Nephron (organoid): Measurements from ENCODE around the gene RYR1.

ENCODE experiments used
- H3K27ac Mint-ChIP-seq, 3 experiments: 2 replicates each; pipeline ENCODE4 v1.8.0; 2020; ENCODE audit warnings: mixed read lengths in 3 of 3, mild to moderate bottlenecking in 2 of 3, moderate library complexity in 1 of 3
- H3K27me3 Mint-ChIP-seq: 2 replicates; pipeline ENCODE4 v1.8.0; 2021; ENCODE audit warnings: low read depth, mild to moderate bottlenecking, moderate library complexity, mixed read lengths
- H3K36me3 Mint-ChIP-seq: 2 replicates; pipeline ENCODE4 v1.8.0; 2020; ENCODE audit warnings: low read depth, mixed read lengths
- H3K4me1 Mint-ChIP-seq: 2 replicates; pipeline ENCODE4 v1.8.0; 2020; ENCODE audit warnings: mixed read lengths
- H3K4me3 Mint-ChIP-seq, 3 experiments: 2 replicates each; pipeline ENCODE4 v1.8.0; 2020; ENCODE audit warnings: mild to moderate bottlenecking in 3 of 3, mixed read lengths in 3 of 3, moderate library complexity in 2 of 3
- H3K9me3 Mint-ChIP-seq: 2 replicates; pipeline ENCODE4 v1.8.0; 2020; ENCODE audit warnings: mixed read lengths
- CTCF ChIP-seq, 3 experiments: fragments of 200-600 bp; sonication (generic); IDR thresholded peaks; one replicate each; pipeline ENCODE4 v1.5.0; 2021; ENCODE audit warnings: antibody characterized with exemption in 3 of 3; ENCODE audit not compliant: unreplicated experiment in 3 of 3

Gene RYR1

GRCh38 chr19:38399081-38399480 is 34.4 kb upstream of the RYR1 start:
- peaks cover 21% of the 10 kb centered on the region for H3K36me3 Mint-ChIP-seq
- no peak overlapping the region for H3K27ac Mint-ChIP-seq
- no peak for TF ChIP-seq CTCF (IDR thresholded peaks at IDR 0.05; ENCODE audit: unreplicated experiment in 3 of 3)
- no peaks in the 10 kb centered on the region for H3K4me1 Mint-ChIP-seq
- H3K9me3 Mint-ChIP-seq = peaks cover 7% of the 10 kb centered on the region
- peaks cover 20% of the 10 kb centered on the region for H3K27me3 Mint-ChIP-seq
- H3K4me3 Mint-ChIP-seq = no peak overlapping the region

- H3K4me1 Mint-ChIP-seq = no peaks in the 10 kb centered on the region
- TF ChIP-seq CTCF (IDR thresholded peaks at IDR 0.05; ENCODE audit: unreplicated experiment in 3 of 3) = no peak
- no peak overlapping the region for H3K27ac Mint-ChIP-seq
- peaks cover 20% of the 10 kb centered on the region for H3K27me3 Mint-ChIP-seq
- H3K36me3 Mint-ChIP-seq = peaks cover 18% of the 10 kb centered on the region
- H3K9me3 Mint-ChIP-seq = peaks cover 6% of the 10 kb centered on the region
- no peak overlapping the region for H3K4me3 Mint-ChIP-seq
These were observed 34.0 kb upstream of the RYR1 start for GRCh38 chr19:38399537-38399936.

GRCh38 chr19:38400361-38400760 is 33.1 kb upstream of the RYR1 start:
- TF ChIP-seq CTCF (IDR thresholded peaks at IDR 0.05; ENCODE audit: unreplicated experiment in 3 of 3) = no peak
- H3K27ac Mint-ChIP-seq = no peak overlapping the region
- peaks cover 20% of the 10 kb centered on the region for H3K27me3 Mint-ChIP-seq

GRCh38 chr19:38401148-38401547 is 32.3 kb upstream of the RYR1 start:
- H3K9me3 Mint-ChIP-seq = peaks cover 6% of the 10 kb centered on the region
- no peak overlapping the region for H3K4me3 Mint-ChIP-seq
- peaks cover 20% of the 10 kb centered on the region for H3K27me3 Mint-ChIP-seq
- TF ChIP-seq CTCF (IDR thresholded peaks at IDR 0.05; ENCODE audit: unreplicated experiment in 3 of 3) = no peak
- H3K27ac Mint-ChIP-seq = no peak overlapping the region
- peaks cover 17% of the 10 kb centered on the region for H3K36me3 Mint-ChIP-seq
- no peaks in the 10 kb centered on the region for H3K4me1 Mint-ChIP-seq

More at GRCh38 chr19:38400361-38400760, 33.1 kb upstream of the RYR1 start:
- Mint-ChIP-seq H3K9me3 (peaks cover 6% of the 10 kb centered on the region), H3K4me3 (peak overlapping the region in 2 of 3 experiments; percentile 27 to 35), H3K36me3 (peaks cover 16% of the 10 kb centered on the region), H3K4me1 (no peaks in the 10 kb centered on the region)

- no peaks in the 10 kb centered on the region for H3K4me1 Mint-ChIP-seq
- no peak for TF ChIP-seq CTCF (IDR thresholded peaks at IDR 0.05; ENCODE audit: unreplicated experiment in 3 of 3)
- H3K4me3 Mint-ChIP-seq = peak overlapping the region; percentile 88 to 92 (median 91)
- no peaks in the 10 kb centered on the region for H3K9me3 Mint-ChIP-seq
- peak overlapping the region in 2 of 3 experiments; percentile 48 to 65 for H3K27ac Mint-ChIP-seq
- peaks cover 9% of the 10 kb centered on the region for H3K36me3 Mint-ChIP-seq
- H3K27me3 Mint-ChIP-seq = peaks cover 15% of the 10 kb centered on the region
These were observed 30.9 kb upstream of the RYR1 start for GRCh38 chr19:38402623-38402966.

- peaks cover 9% of the 10 kb centered on the region for H3K36me3 Mint-ChIP-seq
- H3K9me3 Mint-ChIP-seq = no peaks in the 10 kb centered on the region
- H3K27me3 Mint-ChIP-seq = peaks cover 15% of the 10 kb centered on the region
- TF ChIP-seq CTCF (IDR thresholded peaks at IDR 0.05; ENCODE audit: unreplicated experiment in 3 of 3) = peak; percentile 98 to 100 (median 99)
- peak within 1 kb of the TSS; percentile 88 to 92 (median 91) for H3K4me3 Mint-ChIP-seq
- no peaks in the 10 kb centered on the region for H3K4me1 Mint-ChIP-seq
- peak within 1 kb of the TSS in 2 of 3 experiments; percentile 48 to 65 for H3K27ac Mint-ChIP-seq
These were observed 30.4 kb upstream of the RYR1 start, which contains the start of gene FAM98C for GRCh38 chr19:38402967-38403674. Gene FAM98C, plus strand, starts transcription at chr19:38403093. Its CDS starts 61 bp downstream, at chr19:38403154.
